Neural progenitor cell (in vitro differentiated cells): Measurements from ENCODE around the gene CYP2F1. TPM values are rescaled to one million over a fixed set of nuclear protein-coding genes. Genes with fewer than 3 reads are reported as not detected.

ENCODE experiments used
- DNase-seq: peaks from one replicate; pipeline ENCODE4 v3.0.0-alpha.2; 2016; ENCODE audit warnings: low spot score
- H2AFZ ChIP-seq: fragments of 200-600 bp; sonication (generic); replicated peaks from 2 replicates; pipeline ENCODE4 v1.6.1; 2016; ENCODE audit warnings: antibody characterized with exemption
- H3F3A ChIP-seq: fragments of 200-600 bp; sonication (generic); 2 replicates; pipeline ENCODE4 v1.6.1; 2016; ENCODE audit warnings: antibody characterized with exemption, low read depth
- H3K27ac ChIP-seq: fragments of 200-600 bp; sonication (generic); 2 replicates; pipeline ENCODE4 v1.5.1; 2016; ENCODE audit warnings: mild to moderate bottlenecking
- H3K27me3 ChIP-seq: fragments of 200-600 bp; sonication (generic); 2 replicates; pipeline ENCODE4 v1.6.1; 2016; ENCODE audit warnings: mild to moderate bottlenecking, moderate library complexity
- H3K36me3 ChIP-seq: fragments of 200-600 bp; sonication (generic); 2 replicates; pipeline ENCODE4 v1.5.1; 2016
- H3K4me1 ChIP-seq: fragments of 200-600 bp; sonication (generic); 2 replicates; pipeline ENCODE4 v1.6.1; 2016; ENCODE audit warnings: mixed run types
- H3K4me2 ChIP-seq: fragments of 200-600 bp; sonication (generic); 2 replicates; pipeline ENCODE4 v1.6.1; 2016
- H3K4me3 ChIP-seq: fragments of 200-600 bp; sonication (generic); 2 replicates; pipeline ENCODE4 v1.5.1; 2016
- H3K79me2 ChIP-seq: fragments of 200-600 bp; sonication (generic); 2 replicates; pipeline ENCODE4 v1.6.1; 2016; ENCODE audit warnings: low read depth
- H3K9ac ChIP-seq: fragments of 200-600 bp; sonication (generic); 2 replicates; pipeline ENCODE4 v1.6.1; 2016
- H3K9me3 ChIP-seq: fragments of 200-600 bp; sonication (generic); 2 replicates; pipeline ENCODE4 v1.5.1; 2016; ENCODE audit warnings: low read depth
- H4K20me1 ChIP-seq: fragments of 200-600 bp; sonication (generic); 2 replicates; pipeline ENCODE4 v1.6.1; 2016; ENCODE audit warnings: low read depth
- H3K27ac Mint-ChIP-seq: 3 replicates; pipeline ENCODE4 v1.8.0; 2021; ENCODE audit warnings: mixed read lengths
- H3K27me3 Mint-ChIP-seq: 2 replicates; pipeline ENCODE4 v1.8.0; 2022; ENCODE audit warnings: low read depth, mild to moderate bottlenecking, inconsistent platforms, moderate library complexity, mixed read lengths; ENCODE audit not compliant: insufficient read depth
- H3K36me3 Mint-ChIP-seq: 3 replicates; pipeline ENCODE4 v1.8.0; 2021; ENCODE audit warnings: mixed read lengths
- H3K4me1 Mint-ChIP-seq: 3 replicates; pipeline ENCODE4 v1.8.0; 2021; ENCODE audit warnings: mixed read lengths
- H3K4me3 Mint-ChIP-seq: 3 replicates; pipeline ENCODE4 v1.8.0; 2021; ENCODE audit warnings: mild to moderate bottlenecking, moderate library complexity, mixed read lengths
- H3K9me3 Mint-ChIP-seq: 3 replicates; pipeline ENCODE4 v1.8.0; 2020; ENCODE audit warnings: mixed read lengths
- EZH2 ChIP-seq: fragments of 200-600 bp; sonication (generic); IDR thresholded peaks from 2 replicates; pipeline ENCODE4 v1.6.1; 2017; ENCODE audit warnings: antibody characterized with exemption, mild to moderate bottlenecking, moderate library complexity
- EZH2phosphoT487 ChIP-seq: fragments of 200-600 bp; sonication (generic); IDR thresholded peaks from 2 replicates; pipeline ENCODE4 v1.6.1; 2017; ENCODE audit warnings: antibody characterized with exemption
- total RNA-seq: library from RNA; depleted of rRNA; stranded (reverse); fragments of >200 nt; gene quantifications from 2 replicates; pipeline ENCODE4 v1.2.3, GENCODE V29; 2015; ENCODE audit warnings: low replicate concordance
- TF ChIP-seq, protein P1 (sequence below): fragments of 200-600 bp; sonication (generic); IDR thresholded peaks from 2 replicates; pipeline ENCODE4 v1.5.1; 2017; ENCODE audit warnings: antibody characterized with exemption, mild to moderate bottlenecking

CYP2F1 gene
- total RNA-seq, 1 donor from 2014 or later, result not detected

GRCh38 chr19:41083516-41083915 lies 30.7 kb upstream of the CYP2F1 start:
- peaks cover 2% of the 10 kb centered on the region for H3K9me3 Mint-ChIP-seq
- no peaks in the 10 kb centered on the region for H3K36me3 Mint-ChIP-seq
- peaks cover 19% of the 10 kb centered on the region for H3K27me3 Mint-ChIP-seq
- Histone ChIP-seq H3K36me3 (no peaks in the 10 kb centered on the region), H3K9ac (no peak overlapping the region), H2AFZ (no peak overlapping the region), H3K4me3 (no peak overlapping the region), H3K9me3 (no peaks in the 10 kb centered on the region), H3F3A (no peaks in the 10 kb centered on the region), H3K4me2 (no peak overlapping the region), H3K79me2 (no peaks in the 10 kb centered on the region), H4K20me1 (no peaks in the 10 kb centered on the region), H3K27me3 (peaks cover 13% of the 10 kb centered on the region), H3K27ac (no peak overlapping the region), H3K4me1 (peaks cover 4% of the 10 kb centered on the region)
- DNase-seq, result no peak
- H3K27ac Mint-ChIP-seq, result no peak overlapping the region
- TF ChIP-seq, protein P1, sequence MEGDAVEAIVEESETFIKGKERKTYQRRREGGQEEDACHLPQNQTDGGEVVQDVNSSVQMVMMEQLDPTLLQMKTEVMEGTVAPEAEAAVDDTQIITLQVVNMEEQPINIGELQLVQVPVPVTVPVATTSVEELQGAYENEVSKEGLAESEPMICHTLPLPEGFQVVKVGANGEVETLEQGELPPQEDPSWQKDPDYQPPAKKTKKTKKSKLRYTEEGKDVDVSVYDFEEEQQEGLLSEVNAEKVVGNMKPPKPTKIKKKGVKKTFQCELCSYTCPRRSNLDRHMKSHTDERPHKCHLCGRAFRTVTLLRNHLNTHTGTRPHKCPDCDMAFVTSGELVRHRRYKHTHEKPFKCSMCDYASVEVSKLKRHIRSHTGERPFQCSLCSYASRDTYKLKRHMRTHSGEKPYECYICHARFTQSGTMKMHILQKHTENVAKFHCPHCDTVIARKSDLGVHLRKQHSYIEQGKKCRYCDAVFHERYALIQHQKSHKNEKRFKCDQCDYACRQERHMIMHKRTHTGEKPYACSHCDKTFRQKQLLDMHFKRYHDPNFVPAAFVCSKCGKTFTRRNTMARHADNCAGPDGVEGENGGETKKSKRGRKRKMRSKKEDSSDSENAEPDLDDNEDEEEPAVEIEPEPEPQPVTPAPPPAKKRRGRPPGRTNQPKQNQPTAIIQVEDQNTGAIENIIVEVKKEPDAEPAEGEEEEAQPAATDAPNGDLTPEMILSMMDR, result no peak
- no peaks in the 10 kb centered on the region for H3K4me1 Mint-ChIP-seq
- no peak overlapping the region for H3K4me3 Mint-ChIP-seq

DNA sequence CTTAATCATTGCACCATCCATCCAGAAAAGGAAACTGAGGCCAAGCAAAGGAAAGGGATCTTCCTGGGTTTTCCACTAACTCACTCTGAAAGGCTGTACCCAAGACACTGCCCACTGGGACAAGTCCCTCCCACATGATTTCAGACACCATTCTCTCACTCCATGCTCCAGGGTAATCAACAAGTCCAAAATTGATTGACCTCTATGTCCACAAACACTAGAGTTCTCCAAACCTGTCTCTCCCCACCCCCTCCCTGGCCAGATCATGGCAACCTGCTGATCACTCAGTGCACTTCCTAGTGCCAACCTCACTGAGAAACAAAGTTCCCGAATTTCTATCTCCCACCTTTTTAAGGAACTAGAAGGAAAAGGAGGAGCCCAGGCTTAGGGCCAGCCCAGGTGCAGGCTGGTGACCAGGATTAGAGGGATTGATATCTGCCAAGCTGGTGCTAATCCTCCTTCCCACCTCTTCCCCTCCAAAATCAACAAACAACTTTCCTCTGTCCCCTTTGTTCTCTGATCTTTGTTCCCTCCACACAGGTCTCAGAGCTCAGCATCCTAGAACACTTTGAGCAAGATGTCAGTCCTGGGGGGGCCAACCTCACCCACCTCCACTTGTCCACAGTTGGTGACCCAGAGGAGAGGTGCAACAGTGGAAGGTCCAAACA lies 28.4 kb upstream of the CYP2F1 start:
- H3K27me3 Mint-ChIP-seq, result peaks cover 33% of the 10 kb centered on the region
- H3K36me3 Mint-ChIP-seq, result no peaks in the 10 kb centered on the region
- no peaks in the 10 kb centered on the region for H3K79me2 ChIP-seq
- H3K9me3 Mint-ChIP-seq, result no peaks in the 10 kb centered on the region
- H3K27ac ChIP-seq, result no peak overlapping the region
- no peak overlapping the region for H3K4me3 ChIP-seq
- H3K9ac ChIP-seq, result no peak overlapping the region
- H3K27ac Mint-ChIP-seq, result no peak overlapping the region
- no peaks in the 10 kb centered on the region for H3K4me1 Mint-ChIP-seq
- no peaks in the 10 kb centered on the region for H3K9me3 ChIP-seq
- TF ChIP-seq EZH2, result no peak
- TF ChIP-seq, protein P1, result no peak
- TF ChIP-seq EZH2phosphoT487, result no peak
- no peak for DNase-seq
- H3K4me3 Mint-ChIP-seq, result no peak overlapping the region
- H3K27me3 ChIP-seq, result peaks cover 37% of the 10 kb centered on the region
- H4K20me1 ChIP-seq, result no peaks in the 10 kb centered on the region
- H3F3A ChIP-seq, result no peaks in the 10 kb centered on the region
- H3K4me2 ChIP-seq, result no peak overlapping the region
- H2AFZ ChIP-seq, result no peak overlapping the region
- no peaks in the 10 kb centered on the region for H3K36me3 ChIP-seq
- peaks cover 4% of the 10 kb centered on the region for H3K4me1 ChIP-seq

DNA sequence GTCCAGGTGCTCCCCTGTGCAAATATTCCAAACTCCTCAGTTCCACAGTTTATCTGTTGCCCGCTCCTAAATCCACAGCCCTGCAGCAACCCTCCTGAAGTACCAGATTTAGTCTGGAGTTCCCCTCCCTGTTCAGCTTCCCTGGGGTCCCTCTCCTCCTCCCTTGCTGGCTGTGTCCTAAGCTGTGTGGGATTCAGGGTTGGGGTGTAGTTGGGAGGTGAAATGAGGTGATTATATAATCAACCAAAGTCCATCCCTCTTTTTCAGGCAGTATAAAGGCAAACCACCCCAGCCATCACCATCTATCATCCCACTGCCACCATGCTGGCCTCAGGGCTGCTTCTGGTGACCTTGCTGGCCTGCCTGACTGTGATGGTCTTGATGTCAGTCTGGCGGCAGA lies 26.1 kb upstream of the CYP2F1 start, which contains the start of gene CYP2A13:
Gene CYP2A13 (plus strand): TSS at position 301 of the 400 bp plus-strand sequence. CDS start 21 bp downstream, at position 322.
- peak within 1 kb of the TSS; percentile 97 for H2AFZ ChIP-seq
- no peak within 1 kb of the TSS for H3K4me2 ChIP-seq
- H3K27me3 ChIP-seq, result peaks cover 49% of the 10 kb centered on the region
- H3K36me3 ChIP-seq, result no peaks in the 10 kb centered on the region
- H4K20me1 ChIP-seq, result no peaks in the 10 kb centered on the region
- Mint-ChIP-seq H3K27ac (no peak within 1 kb of the TSS), H3K36me3 (no peaks in the 10 kb centered on the region), H3K27me3 (peaks cover 41% of the 10 kb centered on the region), H3K4me3 (no peak within 1 kb of the TSS), H3K4me1 (no peaks in the 10 kb centered on the region), H3K9me3 (no peaks in the 10 kb centered on the region)
- no peak within 1 kb of the TSS for H3K9ac ChIP-seq
- no peaks in the 10 kb centered on the region for H3F3A ChIP-seq
- no peaks in the 10 kb centered on the region for H3K9me3 ChIP-seq
- no peak within 1 kb of the TSS for H3K4me3 ChIP-seq
- no peak for DNase-seq
- H3K79me2 ChIP-seq, result no peaks in the 10 kb centered on the region
- H3K27ac ChIP-seq, result no peak within 1 kb of the TSS
- TF ChIP-seq, protein P1, result no peak
- TF ChIP-seq EZH2, result no peak
- TF ChIP-seq EZH2phosphoT487, result no peak
- no peaks in the 10 kb centered on the region for H3K4me1 ChIP-seq
